Epithelial cell of proximal tubule (primary cell): ENCODE results near the gene CDH4. TPM values are rescaled to one million over a fixed set of nuclear protein-coding genes. Genes with fewer than 3 reads are reported as not detected.

Experiments used
- DNase-seq: peaks from one replicate; pipeline ENCODE4 v3.0.0-alpha.2; 2011; ENCODE audit warnings: low read depth
- H3K4me3 ChIP-seq: 2 replicates; pipeline ENCODE4 v1.5.1; 2011; ENCODE audit warnings: low read depth, mild to moderate bottlenecking, low read length
- total RNA-seq: library from RNA; depleted of rRNA; stranded (reverse); fragments of >200 nt; gene quantifications from 2 replicates; pipeline ENCODE4 v1.2.3, GENCODE V29; 2015
- TF ChIP-seq, protein P1 (sequence below): conservative IDR thresholded peaks from 2 replicates; pipeline ENCODE4 v1.5.1; 2012; ENCODE audit warnings: low read depth, mild to moderate bottlenecking, low read length

CDH4 gene
- total RNA-seq, 1 donor from 2014 or later, result 17.1 TPM

DNA sequence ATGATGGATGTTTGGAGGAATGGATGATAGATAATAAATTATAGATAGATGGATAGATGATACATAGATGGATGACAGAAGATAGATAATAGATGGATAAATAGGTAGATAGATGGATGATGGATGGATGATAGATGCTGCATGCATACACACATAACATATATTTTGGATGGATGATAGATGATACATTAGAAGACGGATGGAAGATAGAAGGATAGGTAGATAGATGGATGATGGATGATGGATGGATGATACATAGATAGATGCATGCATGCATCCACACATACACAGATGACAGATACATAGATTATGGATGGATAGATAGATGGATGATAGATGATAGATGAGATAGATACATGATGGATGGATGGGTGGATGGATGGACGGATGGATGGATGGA lies 425.9 kb downstream of the CDH4 start:
- DNase-seq, result no peak
- TF ChIP-seq, protein P1, sequence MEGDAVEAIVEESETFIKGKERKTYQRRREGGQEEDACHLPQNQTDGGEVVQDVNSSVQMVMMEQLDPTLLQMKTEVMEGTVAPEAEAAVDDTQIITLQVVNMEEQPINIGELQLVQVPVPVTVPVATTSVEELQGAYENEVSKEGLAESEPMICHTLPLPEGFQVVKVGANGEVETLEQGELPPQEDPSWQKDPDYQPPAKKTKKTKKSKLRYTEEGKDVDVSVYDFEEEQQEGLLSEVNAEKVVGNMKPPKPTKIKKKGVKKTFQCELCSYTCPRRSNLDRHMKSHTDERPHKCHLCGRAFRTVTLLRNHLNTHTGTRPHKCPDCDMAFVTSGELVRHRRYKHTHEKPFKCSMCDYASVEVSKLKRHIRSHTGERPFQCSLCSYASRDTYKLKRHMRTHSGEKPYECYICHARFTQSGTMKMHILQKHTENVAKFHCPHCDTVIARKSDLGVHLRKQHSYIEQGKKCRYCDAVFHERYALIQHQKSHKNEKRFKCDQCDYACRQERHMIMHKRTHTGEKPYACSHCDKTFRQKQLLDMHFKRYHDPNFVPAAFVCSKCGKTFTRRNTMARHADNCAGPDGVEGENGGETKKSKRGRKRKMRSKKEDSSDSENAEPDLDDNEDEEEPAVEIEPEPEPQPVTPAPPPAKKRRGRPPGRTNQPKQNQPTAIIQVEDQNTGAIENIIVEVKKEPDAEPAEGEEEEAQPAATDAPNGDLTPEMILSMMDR, result no peak

DNA sequence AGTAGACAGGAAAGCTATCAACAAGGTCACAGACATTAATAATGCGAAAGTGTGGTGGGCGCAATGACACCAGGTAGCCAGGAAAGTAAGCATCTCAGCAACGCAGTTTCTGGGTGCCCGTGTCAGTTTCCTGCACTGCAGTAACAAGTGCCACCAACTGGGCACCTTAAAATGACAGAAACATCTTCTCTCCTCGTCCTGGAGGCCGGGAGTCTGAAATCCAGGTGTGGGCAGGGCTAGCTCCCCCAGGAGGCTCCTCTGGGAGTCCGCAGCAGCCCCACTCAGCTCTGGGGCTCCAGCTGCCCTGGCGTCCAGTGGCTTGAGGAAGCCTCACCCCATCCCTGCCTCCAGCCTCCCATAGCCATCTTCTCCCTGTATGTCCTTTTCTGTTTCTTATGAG lies 426.4 kb downstream of the CDH4 start:
- TF ChIP-seq, protein P1, result no peak
- no peak for DNase-seq
- H3K4me3 ChIP-seq, result no peak overlapping the region

More for the DNA sequence above, 425.9 kb downstream of the CDH4 start:
- H3K4me3 ChIP-seq, result no peak overlapping the region

DNA sequence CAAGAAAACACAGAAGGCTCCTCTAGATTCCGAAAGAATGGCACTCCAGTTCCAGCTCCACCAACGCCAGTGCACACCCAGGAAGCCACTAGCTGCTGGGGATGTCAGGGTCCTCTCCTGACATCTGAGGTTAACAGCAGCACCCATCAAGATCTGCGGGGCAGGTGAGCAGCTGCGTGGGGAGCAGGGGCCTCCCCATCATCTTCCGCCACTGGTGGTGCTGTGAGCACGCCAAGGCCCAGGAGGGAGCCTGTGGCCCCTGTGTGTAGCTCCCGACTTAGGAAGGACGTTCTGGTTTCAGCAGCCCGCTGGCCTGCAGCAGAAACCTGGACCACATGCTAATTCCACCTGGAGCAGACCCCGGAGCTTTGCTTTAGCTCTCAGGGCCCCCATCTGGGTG lies 427.4 kb downstream of the CDH4 start:
- TF ChIP-seq, protein P1, result no peak
- no peak for DNase-seq
- no peak overlapping the region for H3K4me3 ChIP-seq

DNA sequence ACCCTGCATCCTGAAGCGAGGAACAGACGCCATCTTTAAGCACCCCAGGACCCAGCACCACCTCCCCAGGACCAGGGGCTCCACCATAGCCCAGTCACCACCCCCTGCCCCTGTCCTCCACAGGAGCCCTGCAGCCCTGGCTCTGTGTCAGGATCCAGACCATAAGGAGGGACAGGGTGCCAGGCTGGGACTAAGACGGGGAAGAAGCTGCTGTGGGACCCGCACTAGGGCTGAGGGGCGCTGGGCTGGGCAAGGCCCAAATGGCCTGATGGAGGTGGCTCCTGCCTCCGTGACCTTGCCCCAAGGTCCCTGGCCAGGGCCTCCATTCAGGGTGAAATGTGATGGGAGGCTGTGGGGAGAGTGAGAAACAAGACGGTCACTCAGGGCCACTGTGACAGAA lies 428.0 kb downstream of the CDH4 start:
- no peak for DNase-seq
- no peak overlapping the region for H3K4me3 ChIP-seq
- TF ChIP-seq, protein P1, result no peak

DNA sequence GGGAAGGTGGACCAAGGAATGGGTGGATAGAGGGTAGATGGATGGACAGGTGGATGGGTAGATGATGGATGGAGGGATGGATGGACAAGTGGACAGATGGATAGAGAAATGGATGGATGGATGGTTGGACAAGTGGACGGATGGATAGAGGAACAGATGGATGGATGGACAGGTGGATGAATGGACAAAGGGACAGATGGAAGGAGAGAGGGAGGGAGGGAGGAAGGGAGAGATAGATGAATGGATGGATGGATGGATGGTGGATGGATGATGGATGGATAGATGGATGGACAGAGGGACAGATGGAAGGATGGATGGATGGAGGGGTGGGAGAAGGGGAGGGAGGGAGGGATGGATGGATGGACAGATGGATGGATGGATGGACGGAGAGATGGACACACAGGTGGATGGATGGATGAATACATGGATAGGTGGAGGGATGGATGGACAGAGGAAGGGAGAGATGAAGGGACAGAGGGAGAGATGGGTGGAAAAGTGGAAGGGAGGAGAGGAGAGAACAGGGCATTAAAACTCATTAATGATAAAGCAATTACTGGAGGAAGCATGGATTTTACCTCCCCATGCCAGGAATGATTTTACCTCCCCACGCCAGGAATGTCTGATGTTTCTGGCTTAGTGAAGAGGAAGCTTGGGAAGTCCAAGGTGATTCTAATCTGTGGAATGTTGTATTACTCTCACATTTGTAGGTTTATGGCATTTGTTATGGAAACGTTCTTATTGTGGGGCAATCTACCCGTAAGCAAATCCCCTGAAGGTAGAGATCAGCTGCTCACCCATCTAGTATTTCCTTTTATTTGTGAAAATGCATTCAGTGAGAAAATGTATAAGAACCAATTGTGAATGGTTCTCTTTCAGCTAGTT lies 430.3 kb downstream of the CDH4 start:
- DNase-seq, result no peak
- TF ChIP-seq, protein P1, result no peak
- H3K4me3 ChIP-seq, result no peak overlapping the region

DNA sequence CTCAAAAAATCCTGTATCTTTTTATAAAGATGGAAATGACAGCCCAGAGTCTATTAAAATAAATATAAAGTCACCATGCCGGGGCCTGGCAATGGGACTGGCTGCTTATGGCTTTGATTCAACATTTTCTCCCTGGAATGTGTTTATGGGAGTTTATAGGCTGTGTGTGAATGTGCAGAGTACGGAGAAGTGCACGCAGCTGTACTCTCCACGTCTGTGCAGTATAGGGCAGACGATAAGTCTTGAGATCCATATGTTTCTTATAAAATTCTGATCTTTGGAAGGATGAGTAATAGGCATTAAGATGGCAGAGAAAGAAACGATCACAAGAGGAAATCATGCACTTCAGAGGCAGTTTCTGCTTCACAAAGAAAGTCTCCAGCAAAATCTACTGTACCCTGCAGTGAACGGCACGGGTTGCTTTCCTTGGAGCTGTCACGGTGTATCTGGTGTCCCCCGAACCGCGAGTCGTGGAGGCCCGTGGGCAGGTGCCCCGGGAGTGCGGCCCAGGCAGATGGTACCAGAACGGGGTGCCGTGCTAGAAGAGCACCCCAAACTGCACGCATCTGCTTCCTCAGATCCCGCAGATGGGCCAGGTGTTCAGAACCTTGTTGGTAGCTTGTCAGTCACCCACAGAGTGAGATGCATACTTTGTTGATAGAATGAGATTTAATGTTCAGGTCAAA lies 431.1 kb downstream of the CDH4 start:
- TF ChIP-seq, protein P1, result no peak
- no peak overlapping the region for H3K4me3 ChIP-seq
- DNase-seq, result no peak
